Sigmoid colon (tissue), 4 donors: ENCODE results near the gene KIR2DL4.
"Not testable (repeated sequence)": the region's sequence is repeated elsewhere in the genome, so short reads cannot be mapped to it uniquely, and the experiment has no call there.

ENCODE experiments used
- EP300 ChIP-seq, 4 donors: sonication (generic); formaldehyde crosslinking; IDR thresholded peaks; one replicate each; pipeline ENCODE4 v1.6.1; 2017; ENCODE audit warnings: antibody characterized with exemption in 4 of 4
- POLR2A ChIP-seq, 2 donors: fragments of 450-650 bp; IDR thresholded peaks; one replicate each; pipeline ENCODE4 v1.6.1; 2016; ENCODE audit warnings: antibody characterized with exemption in 2 of 2, mild to moderate bottlenecking in 2 of 2, moderate library complexity in 2 of 2
- POLR2AphosphoS5 ChIP-seq, 4 donors: sonication (generic); formaldehyde crosslinking; IDR thresholded peaks; one replicate each; pipeline ENCODE4 v1.6.1; 2017; ENCODE audit warnings: antibody characterized with exemption in 4 of 4

DNA sequence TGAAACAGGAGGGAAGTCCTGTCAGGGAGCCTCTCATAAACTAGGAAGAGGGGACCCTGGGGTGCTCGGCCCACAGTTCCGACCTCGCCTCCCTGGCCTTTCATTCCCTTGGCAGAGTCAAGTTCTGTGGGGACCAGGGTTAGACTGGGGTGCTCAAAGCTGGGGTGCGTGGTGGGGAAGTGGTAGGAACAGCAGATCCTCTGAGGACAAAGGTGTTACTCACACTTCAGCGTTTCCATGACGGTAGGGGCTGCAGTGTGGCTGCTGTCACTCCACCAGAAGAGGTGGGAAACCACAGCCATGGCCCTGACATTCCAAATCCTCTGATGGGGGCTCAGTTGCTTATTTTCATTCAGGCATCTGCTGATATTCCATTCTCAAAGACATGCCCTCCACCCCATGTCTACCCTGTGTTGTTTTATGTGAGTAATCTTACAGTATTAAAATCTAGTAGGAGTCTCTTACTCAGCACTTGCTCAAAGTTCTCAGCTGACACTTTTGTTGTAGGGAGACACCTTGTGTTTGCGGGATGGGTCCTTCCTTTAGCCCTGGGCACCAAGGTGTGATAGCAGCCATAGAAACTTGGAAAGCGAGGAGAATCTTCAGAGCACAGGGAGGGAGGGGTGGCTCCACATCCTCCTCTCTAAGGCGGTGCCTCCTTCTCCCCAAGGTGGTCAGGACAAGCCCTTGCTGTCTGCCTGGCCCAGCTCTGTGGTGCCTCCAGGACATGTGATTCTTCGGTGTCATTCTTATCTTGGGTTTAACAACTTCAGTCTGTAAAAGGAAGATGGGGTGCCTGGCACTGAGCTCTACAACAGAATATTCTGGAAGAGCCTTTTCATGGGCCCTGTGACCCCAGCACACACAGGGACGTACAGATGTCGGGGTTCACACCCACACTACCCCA lies 47.0 kb upstream of the KIR2DL4 start:
- TF ChIP-seq POLR2AphosphoS5, EP300, POLR2A (IDR thresholded peaks at IDR 0.05): not testable (repeated sequence)
